Measurements from ENCODE around the gene TSPAN14. TPM values are rescaled to one million over a fixed set of nuclear protein-coding genes. Genes with fewer than 3 reads are reported as not detected.

The TSPAN14 gene
- total and polyA plus RNA-seq, 10 of the 15 experiments (the other 5 are each of a cell fraction or from before 2014, with no cell fraction given), result 2.5 to 31.7 (median 17.9) TPM

DNA sequence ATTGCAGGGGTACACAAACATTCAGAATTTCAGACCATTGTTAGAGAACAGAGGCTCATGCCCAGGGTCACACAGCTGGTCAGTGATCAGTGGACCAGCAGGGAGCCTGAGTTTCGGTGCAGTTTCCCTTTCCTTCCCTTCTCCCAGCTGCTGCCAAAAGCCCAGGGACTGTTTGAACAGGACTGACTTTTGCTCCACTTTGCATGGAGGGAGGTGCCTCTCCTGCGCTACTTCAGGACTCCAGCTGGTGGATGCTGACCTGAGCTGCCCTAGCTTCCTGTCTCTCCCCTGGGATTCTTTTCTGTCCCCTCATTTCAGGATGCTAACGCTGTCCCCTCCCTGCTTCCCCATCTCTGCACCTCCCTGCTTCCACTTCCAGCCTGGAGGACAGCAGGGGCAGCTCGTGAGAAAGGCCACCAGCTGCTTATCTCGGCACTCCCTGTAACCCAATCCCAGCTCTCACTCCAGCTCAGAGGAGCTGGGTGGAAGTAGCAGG lies 98.1 kb downstream of the TSPAN14 start:
- SMC1A ChIA-PET (ENCODE audit: uncharacterized antibody, unreplicated experiment), result interaction anchor here (1.0 kb wide), 1 partner anchor 11 kb away, joined by 3 read pairs; no protein-coding TSS in a partner anchor
- RAD21 ChIA-PET (ENCODE audit: unreplicated experiment), result interaction anchor here (0.9 kb wide), 1 partner anchor 10 kb away, joined by 3 read pairs; no protein-coding TSS in a partner anchor
- in situ Hi-C loops (cut with MboI) (no loop called here), intact Hi-C loops (cut with micrococcal nuclease; ENCODE audit: unreplicated experiment) (no loop called here)
- Histone ChIP-seq H3K4me1 (ENCODE audit: control insufficient read depth, insufficient read depth, low read length) (no peaks in the 10 kb centered on the region), H4K20me1 (ENCODE audit: control insufficient read depth, insufficient read depth) (no peaks in the 10 kb centered on the region), H3K9me3 (replicated peaks; ENCODE audit: control insufficient read depth, insufficient read depth, low read length) (no peaks in the 10 kb centered on the region), H2AFZ (ENCODE audit: control insufficient read depth, low read depth, low read length) (no peak overlapping the region), H3K36me3 (ENCODE audit: control insufficient read depth in 2 of 2, insufficient read depth in 2 of 2, low read length in 1 of 2) (no peaks in the 10 kb centered on the region), H3K4me3 (no peak overlapping the region), H3K9ac (ENCODE audit: control insufficient read depth, insufficient read depth, low read length) (no peak overlapping the region), H3K27ac (ENCODE audit: control insufficient read depth, insufficient read depth) (no peak overlapping the region), H3K79me2 (ENCODE audit: control insufficient read depth, insufficient read depth, low read length) (no peaks in the 10 kb centered on the region), H3K27me3 (replicated peaks in 1 of 2; ENCODE audit: control insufficient read depth in 2 of 2, insufficient read depth in 2 of 2, low read length in 1 of 2) (no peaks in the 10 kb centered on the region; a peak in 1 of 4 replicates), H3K4me2 (ENCODE audit: control insufficient read depth, insufficient read depth) (no peak overlapping the region)
- no peak for ATAC-seq
- CTCF ChIA-PET, result interaction anchor here (0.5 to 1.6 kb wide), 6 partner anchors 9 to 109 kb away, joined by 3 to 7 read pairs (median 3); no protein-coding TSS in a partner anchor
- BruUV-seq (replicated peaks), result no TSS peak
- FAIRE-seq, result no peak
- DNase-seq (ENCODE audit: low read depth, low spot score), result no peak
- TF ChIP-seq NFIC (IDR thresholded peaks at IDR 0.05; ENCODE audit: low read depth, low read length) (no peak), CHD2 (IDR thresholded peaks at IDR 0.05; ENCODE audit: borderline replicate concordance, low read depth, low read length) (no peak)
- WGBS (ENCODE audit: insufficient coverage, insufficient replicate concordance, low lambda C conversion rate, missing lambda C conversion rate), result 33% methylated on average over 5 of the region's 5 CpGs
- POLR2A ChIA-PET, result interaction anchor here (0.6 kb wide), 1 partner anchor 10 kb away, joined by 4 read pairs; no protein-coding TSS in a partner anchor

DNA sequence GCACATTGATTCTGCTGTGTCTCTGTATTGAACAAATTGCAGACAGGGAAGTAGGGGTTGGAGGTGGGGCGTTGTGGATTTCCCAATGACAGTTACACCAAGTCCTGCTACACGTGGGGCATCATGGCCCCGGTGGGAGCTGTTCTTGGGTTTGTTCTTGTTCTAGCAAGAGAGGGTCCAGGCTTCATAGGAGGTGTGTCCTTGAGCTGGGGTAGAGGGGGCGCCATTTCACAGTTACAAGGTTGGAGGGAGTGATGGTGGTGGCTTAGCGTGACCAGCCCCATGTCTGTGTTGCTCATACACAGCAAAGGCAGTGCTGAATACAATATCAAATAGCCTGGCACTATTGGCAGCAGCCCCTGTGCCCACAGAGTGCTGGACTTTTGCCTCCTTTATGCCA lies 99.3 kb downstream of the TSPAN14 start:
- ChIA-PET POLR2A (no interaction called here), CTCF (interaction anchor here (0.8 to 1.6 kb wide), 3 partner anchors 12 to 46 kb away, joined by 4 to 7 read pairs (median 4); no protein-coding TSS in a partner anchor), SMC1A (ENCODE audit: uncharacterized antibody, unreplicated experiment) (no interaction called here), RAD21 (ENCODE audit: unreplicated experiment) (interaction anchor here (0.9 to 1.0 kb wide), 2 partner anchors 11 to 17 kb away, joined by 3 read pairs; no protein-coding TSS in a partner anchor)
- H3K36me3 ChIP-seq (ENCODE audit: control insufficient read depth in 2 of 2, insufficient read depth in 2 of 2, low read length in 1 of 2), result no peaks in the 10 kb centered on the region
- ATAC-seq, result no peak; the same call in 2 of the 3 replicates
- WGBS (ENCODE audit: insufficient coverage, insufficient replicate concordance, low lambda C conversion rate, missing lambda C conversion rate), result 26% methylated on average over 5 of the region's 5 CpGs
- H4K20me1 ChIP-seq (ENCODE audit: control insufficient read depth, insufficient read depth), result no peaks in the 10 kb centered on the region
- no peaks in the 10 kb centered on the region for H3K9me3 ChIP-seq (replicated peaks; ENCODE audit: control insufficient read depth, insufficient read depth, low read length)
- no peaks in the 10 kb centered on the region; a peak in 1 of 4 replicates for H3K27me3 ChIP-seq (replicated peaks in 1 of 2; ENCODE audit: control insufficient read depth in 2 of 2, insufficient read depth in 2 of 2, low read length in 1 of 2)
- no peak for FAIRE-seq
- no peak overlapping the region for H2AFZ ChIP-seq (ENCODE audit: control insufficient read depth, low read depth, low read length)
- H3K27ac ChIP-seq (ENCODE audit: control insufficient read depth, insufficient read depth), result no peak overlapping the region
- H3K4me2 ChIP-seq (ENCODE audit: control insufficient read depth, insufficient read depth), result no peak overlapping the region
- no peaks in the 10 kb centered on the region for H3K4me1 ChIP-seq (ENCODE audit: control insufficient read depth, insufficient read depth, low read length)
- no peak overlapping the region for H3K9ac ChIP-seq (ENCODE audit: control insufficient read depth, insufficient read depth, low read length)
- H3K4me3 ChIP-seq, result no peak overlapping the region
- TF ChIP-seq TAF1 (IDR thresholded peaks at IDR 0.05; ENCODE audit: borderline replicate concordance, low read depth, low read length), result no peak
- no TSS peak for BruUV-seq (replicated peaks)
- in situ Hi-C loops (cut with MboI) (no loop called here), intact Hi-C loops (cut with micrococcal nuclease; ENCODE audit: unreplicated experiment) (no loop called here)
- no peak for DNase-seq (ENCODE audit: low read depth, low spot score)
- no peaks in the 10 kb centered on the region for H3K79me2 ChIP-seq (ENCODE audit: control insufficient read depth, insufficient read depth, low read length)
